NCI-H524 (cell line): ENCODE measurements around the gene BMAL2.

Source experiments
- DNase-seq, 2 experiments: peaks; one replicate each; lab custom pipeline; 2025; lab: John Stamatoyannopoulos, UW

The BMAL2 gene

GRCh38 chr12:27359578-27360340 is 27.1 kb downstream of the BMAL2 start:
- DNase-seq, result no peak

- no peak for DNase-seq
Observed at GRCh38 chr12:27361372-27361771, 28.7 kb downstream of the BMAL2 start.

- DNase-seq, result no peak
Observed at GRCh38 chr12:27366621-27367020, 34.0 kb downstream of the BMAL2 start.

GRCh38 chr12:27367078-27367477 is 34.4 kb downstream of the BMAL2 start:
- DNase-seq, result no peak

GRCh38 chr12:27382171-27382795 is 49.6 kb downstream of the BMAL2 start:
- no peak for DNase-seq
